Measurements from ENCODE around the gene SETD2.
"Not testable (repeated sequence)": the region's sequence is repeated elsewhere in the genome, so short reads cannot be mapped to it uniquely, and the experiment has no call there.

SETD2 gene

GRCh38 chr3:47036145-47036544 lies 127.8 kb downstream of the SETD2 start:
- DNase-seq (ENCODE audit: low read depth in 3 of 3): no peak

DNA sequence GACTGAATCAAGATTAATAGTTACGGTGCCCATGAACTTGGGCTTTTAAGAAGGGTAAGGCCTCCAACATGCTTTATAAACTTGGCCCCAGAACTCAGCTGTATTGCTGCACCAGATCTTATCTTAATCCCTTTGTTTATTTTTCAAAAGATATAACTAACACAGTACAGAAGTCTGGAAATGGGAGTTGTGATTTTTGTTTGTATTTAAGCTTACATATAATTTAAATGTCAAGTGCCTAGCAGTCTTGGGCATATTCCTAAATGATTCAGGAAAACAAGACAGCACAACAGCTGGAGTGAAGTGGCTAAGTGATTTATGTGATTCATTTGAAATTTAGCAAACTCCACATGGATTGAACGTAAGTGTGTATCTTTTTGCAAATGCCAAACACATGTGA lies 128.3 kb downstream of the SETD2 start:
- no peak for DNase-seq (ENCODE audit: low read depth in 3 of 3)

DNA sequence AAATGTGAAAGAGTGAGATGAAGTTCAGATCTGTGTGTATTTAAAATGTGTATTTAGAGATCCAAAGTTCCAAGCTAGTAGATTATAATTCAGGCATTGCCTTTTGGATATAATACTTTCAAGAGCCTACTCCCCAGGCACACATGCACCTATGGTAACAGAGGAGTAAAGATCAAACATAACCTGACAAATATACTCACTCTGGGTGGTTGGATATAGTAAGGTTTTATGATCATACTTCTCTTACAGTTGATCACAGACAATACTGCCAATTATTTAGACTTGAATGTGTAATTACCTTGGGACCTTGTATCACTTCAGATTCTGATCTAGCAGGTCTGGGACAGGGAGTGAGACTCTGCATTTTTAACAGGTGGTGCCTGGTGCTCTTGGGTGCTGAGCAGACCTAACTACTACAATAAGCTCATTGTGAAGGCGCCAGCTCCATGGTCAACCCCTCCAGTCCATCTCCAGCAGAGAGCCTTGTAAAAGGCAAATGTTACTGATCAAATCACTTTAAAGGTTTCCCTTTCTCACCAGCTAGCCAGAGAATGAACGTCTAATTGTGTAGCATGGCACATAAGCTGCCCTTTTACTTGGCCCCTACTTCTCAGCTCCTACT lies 128.9 kb downstream of the SETD2 start:
- DNase-seq (ENCODE audit: low read depth in 3 of 3): no peak

DNA sequence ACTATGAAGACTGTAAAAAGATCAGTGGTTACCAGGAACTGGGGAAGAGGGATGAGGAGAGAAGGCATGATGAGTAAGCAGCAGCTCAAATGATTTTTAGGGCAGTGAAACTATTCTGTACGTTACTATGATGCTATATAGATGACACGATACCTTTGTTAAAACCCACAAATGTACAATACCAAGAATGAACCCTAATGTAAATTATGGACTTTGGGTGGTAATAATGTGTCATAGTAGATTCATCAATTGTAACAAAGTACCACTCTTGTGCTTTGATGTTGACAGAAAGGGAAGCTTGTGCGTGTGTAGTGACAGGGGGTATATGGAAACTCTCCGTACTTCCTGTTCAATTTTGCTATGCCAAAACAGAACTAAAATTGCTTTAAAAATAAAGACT lies 132.9 kb downstream of the SETD2 start:
- DNase-seq (ENCODE audit: low read depth in 3 of 3): not testable (repeated sequence)

- DNase-seq (ENCODE audit: low read depth in 3 of 3): no peak
Observed at GRCh38 chr3:47028667-47029066, 135.2 kb downstream of the SETD2 start.

GRCh38 chr3:47028146-47028545 lies 135.8 kb downstream of the SETD2 start:
- DNase-seq (ENCODE audit: low read depth in 3 of 3): no peak

- not testable (repeated sequence) for DNase-seq (ENCODE audit: low read depth in 3 of 3)
Observed at GRCh38 chr3:47026432-47026831, 137.5 kb downstream of the SETD2 start.

DNA sequence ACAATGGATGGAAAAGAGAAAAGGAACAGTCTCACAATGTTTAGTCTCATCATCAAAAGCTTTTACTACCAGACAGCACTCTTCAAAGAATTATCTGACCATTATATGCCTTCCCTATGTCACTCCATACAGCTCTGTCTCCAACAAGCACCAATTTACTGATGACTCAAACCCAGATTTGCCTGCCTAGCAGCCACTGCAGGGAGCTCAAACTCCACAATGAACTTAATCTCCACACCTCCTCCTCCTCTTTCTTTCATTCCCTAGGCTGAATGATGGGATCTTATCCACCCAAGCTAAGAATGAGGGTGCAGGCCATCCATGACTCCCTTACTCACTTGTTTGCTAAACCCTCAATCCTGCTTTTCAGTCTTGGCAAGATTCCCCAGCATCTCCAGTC lies 139.0 kb downstream of the SETD2 start:
- no peak for DNase-seq (ENCODE audit: low read depth in 3 of 3)

DNA sequence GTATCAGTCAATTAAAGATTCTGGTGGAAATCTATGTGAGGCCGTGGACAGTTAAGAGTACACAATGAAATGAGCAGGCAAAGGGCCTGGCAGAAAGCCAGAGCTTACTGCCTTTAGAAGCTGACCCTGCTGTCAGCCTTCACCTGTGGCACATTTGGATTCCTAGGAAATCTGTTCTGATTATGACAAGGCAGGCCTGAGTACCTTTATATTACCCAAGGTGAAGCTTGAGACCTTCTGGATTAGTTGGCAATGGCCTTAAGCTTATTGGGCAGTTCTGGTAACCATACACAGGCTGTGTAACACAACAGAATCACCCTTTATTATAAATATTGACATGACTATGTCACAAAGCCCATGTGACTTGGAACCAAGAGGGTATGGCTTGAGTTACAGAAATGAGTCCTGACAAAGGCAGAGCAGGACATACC lies 141.3 kb downstream of the SETD2 start:
- no peak for DNase-seq (ENCODE audit: low read depth in 3 of 3)

GRCh38 chr3:47020311-47020710 lies 143.6 kb downstream of the SETD2 start:
- DNase-seq (ENCODE audit: low read depth in 3 of 3): no peak

GRCh38 chr3:47019201-47019600 lies 144.7 kb downstream of the SETD2 start:
- no peak for DNase-seq (ENCODE audit: low read depth in 3 of 3)

- DNase-seq (ENCODE audit: low read depth in 3 of 3): no peak
Observed at GRCh38 chr3:47018269-47018611, 145.7 kb downstream of the SETD2 start.

GRCh38 chr3:47017504-47018268 lies 146.2 kb downstream of the SETD2 start:
- no peak for DNase-seq (ENCODE audit: low read depth in 3 of 3)

GRCh38 chr3:47016934-47017435 lies 146.9 kb downstream of the SETD2 start:
- no peak for DNase-seq (ENCODE audit: low read depth in 3 of 3)

DNA sequence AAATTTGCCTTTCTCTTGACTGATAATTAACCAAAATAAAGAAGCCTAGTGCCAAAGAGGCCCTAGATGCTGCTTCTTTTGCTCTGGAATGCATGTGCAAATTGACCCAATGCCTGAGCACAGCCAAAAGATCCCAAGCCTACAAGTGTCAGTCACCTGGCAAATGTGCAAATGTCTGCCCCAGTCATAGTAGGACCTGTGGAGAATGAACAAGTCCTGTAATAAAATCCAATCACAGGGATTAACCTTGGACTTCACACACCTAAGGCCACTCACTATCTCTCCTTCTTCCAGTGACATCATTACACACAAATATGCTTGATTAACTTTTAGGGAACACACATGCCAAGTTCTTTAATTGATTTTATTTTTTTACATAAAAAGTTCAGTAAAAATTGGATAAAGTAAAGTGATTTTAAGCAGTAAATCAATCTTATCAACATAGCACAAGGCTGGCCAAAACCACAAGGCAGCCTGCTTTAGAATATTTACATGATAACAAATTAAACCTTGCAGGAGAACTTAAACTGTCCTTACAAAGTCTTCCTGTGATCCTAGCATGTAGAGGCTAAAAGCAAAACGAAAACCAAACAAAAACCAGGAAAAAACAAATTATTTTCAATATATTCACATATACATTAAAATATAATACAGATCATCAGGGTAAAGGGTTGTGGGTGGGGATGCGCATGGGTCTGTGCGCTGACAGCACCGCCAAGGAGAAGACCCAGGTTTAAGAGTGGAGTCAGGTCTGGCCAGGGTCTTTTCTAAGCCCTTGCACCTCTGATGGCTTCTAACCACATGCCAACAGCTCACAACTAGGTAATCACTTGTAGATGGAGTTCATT lies 147.6 kb downstream of the SETD2 start:
- no peak for DNase-seq (ENCODE audit: low read depth in 3 of 3)

GRCh38 chr3:47015151-47015550 lies 148.8 kb downstream of the SETD2 start:
- no peak for DNase-seq (ENCODE audit: low read depth in 3 of 3)

DNA sequence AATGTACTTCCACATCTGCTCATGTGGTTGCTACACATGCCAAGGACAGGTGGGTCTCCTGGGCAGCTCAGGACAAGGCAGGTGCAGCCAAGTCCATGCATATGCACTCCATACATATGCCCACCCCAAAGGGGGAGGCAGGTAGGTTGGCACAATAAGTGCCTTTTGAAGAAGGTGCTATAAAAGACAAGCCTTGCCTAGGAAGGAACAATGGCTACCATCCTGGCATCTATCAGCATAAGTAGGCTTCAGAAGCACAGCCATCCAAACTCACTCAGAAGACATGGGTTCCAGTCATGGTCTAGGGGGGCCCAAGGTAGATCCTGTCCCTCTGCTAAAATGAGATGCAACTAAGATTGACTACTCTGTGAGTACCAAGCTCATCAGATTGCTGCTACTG lies 149.9 kb downstream of the SETD2 start:
- no peak for DNase-seq (ENCODE audit: low read depth in 3 of 3)

- DNase-seq (ENCODE audit: low read depth in 3 of 3): no peak
Observed at GRCh38 chr3:47013231-47013630, 150.7 kb downstream of the SETD2 start.

DNA sequence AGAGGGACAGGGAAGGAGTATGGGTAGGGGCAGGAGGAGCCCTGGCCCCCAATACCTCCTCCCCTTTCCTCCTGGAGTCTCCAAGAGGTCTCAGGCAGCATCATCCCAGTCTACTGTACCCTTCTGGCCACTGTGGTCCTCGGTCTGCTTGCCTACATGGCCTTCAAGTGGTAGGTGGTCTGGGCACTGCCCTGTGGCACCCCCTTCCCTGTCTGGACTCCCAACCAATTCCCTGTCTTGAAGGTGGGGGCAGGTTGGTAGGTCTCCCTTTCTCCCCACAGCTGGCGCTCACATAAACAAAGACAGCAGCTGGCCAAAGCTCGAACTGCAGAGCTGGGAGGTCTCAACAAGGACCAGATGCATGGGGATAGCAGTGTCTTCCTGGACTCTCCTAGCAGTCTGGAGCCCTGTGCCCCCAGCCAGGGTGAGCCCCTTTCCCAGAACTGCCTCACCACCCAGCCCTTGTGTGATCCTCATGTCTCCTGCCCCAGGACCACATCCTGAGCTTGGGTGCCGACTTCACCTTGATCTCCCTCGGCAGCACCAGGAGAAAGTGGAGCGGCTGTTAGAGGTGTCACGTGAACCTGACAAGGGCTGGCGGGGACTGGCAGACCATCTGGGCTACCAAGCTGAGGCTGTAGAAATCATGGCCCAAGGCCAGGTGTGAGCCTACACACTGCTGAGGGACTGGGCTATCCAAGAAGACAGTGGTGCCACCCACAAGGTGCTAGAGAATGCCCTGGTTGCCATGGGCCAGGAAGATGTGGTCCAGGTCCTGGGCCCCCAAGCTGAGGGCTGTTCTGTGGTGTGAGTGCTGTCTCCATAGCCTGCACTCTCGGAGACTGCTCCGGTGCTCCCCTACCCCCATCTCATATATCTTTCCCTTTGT lies 151.3 kb downstream of the SETD2 start:
- DNase-seq (ENCODE audit: low read depth in 3 of 3): no peak

DNA sequence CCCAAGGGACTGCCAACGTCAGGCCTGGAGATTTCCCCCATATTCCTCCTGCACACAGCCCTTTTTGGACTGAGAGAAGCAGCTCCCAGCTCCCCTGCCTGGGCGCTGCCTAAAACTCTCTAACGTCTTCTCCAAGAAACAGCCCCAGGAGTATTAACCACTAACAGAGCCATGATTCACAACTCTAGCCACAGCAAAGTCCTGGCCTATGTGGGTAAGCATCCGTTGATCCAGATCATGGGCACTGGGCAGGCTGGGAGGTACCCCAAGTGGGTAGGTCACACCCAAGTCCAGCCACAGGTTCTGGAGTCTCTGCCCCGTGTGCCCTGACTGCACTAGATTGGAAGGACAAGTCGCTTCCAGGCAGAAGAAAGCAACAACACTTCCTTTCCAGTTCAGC lies 152.5 kb downstream of the SETD2 start:
- no peak for DNase-seq (ENCODE audit: low read depth in 3 of 3)

GRCh38 chr3:47010910-47011309 lies 153.0 kb downstream of the SETD2 start:
- no peak for DNase-seq (ENCODE audit: low read depth in 3 of 3)
